T-helper 22 cell (primary cell): ENCODE results near the gene CGNL1.

Source experiments
- DNase-seq: peaks from one replicate; pipeline ENCODE4 v3.0.0-alpha.2; 2020; ENCODE audit warnings: low read depth

Gene CGNL1

GRCh38 chr15:57600197-57600596 lies 223.9 kb downstream of the CGNL1 start:
- no peak for DNase-seq
